Activated CD4-positive, alpha-beta T cell treated with anti-CD3 and anti-CD28 coated beads for 1 hour (primary cell): ENCODE results near the gene DPH5.
"Not testable (repeated sequence)": the region's sequence is repeated elsewhere in the genome, so short reads cannot be mapped to it uniquely, and the experiment has no call there.

Source experiments
- DNase-seq: peaks from one replicate; pipeline ENCODE4 v3.0.0-alpha.2; 2020

Gene DPH5

DNA sequence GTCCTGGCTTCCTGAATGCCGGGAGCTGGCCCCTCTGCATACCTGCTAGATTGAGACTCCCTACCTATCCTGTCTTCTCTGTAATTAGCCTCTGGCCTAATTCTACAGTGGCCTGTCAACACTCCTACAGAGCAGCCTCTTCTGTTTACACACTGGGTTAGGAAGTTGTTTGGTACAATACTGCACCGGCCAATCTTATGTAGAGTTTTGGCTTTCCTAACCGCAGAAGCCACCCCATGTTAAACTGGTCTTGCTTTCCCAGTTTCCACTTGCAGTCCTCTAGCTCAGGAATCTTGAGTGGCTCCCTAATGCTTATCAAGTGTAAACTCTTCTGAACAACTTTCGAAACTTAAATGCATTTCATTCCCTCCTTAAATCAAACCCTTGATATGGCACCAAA, 42.8 kb downstream of the DPH5 start:
- no peak for DNase-seq

GRCh38 chr1:100979631-100980030, 46.0 kb downstream of the DPH5 start:
- DNase-seq = no peak

DNA sequence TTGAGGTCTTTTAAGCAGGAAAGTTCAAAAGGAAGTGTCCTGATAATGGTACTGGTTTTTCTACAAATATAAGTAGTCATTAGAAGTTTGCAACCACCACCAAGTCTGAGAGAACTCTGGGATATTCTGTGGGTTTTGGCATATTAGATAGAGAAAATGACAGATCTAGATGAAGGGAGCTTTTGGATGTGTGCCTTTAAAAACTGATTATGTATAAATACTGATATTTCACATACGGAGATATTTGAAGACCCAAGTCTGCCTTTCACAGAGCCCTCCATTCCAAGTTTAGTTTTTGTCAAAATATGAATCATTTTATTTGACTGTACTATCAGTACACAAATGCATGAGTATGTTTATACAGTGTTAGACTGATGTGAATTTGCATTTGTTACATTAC, 48.6 kb downstream of the DPH5 start:
- DNase-seq = no peak

GRCh38 chr1:100972185-100972584, 53.4 kb downstream of the DPH5 start:
- no peak for DNase-seq

GRCh38 chr1:100971021-100971420, 54.6 kb downstream of the DPH5 start:
- no peak for DNase-seq

DNA sequence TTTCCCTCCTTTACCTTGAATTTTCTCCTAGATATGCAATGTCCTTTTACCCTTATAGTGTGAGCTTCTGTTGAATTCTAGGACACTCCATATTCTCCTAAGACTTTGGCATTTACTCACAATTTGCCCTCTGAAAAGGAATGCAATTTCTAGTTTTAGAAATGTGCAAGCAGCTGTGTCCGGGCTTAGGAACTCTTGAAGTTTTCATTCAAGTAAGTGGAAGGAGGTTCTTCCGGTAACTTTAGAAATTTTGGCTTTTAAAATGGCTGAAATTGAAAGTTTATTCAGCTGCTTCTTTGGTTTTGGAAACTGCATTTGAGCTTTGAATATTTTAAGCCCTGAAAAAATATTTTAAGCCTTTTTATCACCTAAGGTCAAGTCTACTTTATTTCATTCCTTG, 56.3 kb downstream of the DPH5 start:
- no peak for DNase-seq

DNA sequence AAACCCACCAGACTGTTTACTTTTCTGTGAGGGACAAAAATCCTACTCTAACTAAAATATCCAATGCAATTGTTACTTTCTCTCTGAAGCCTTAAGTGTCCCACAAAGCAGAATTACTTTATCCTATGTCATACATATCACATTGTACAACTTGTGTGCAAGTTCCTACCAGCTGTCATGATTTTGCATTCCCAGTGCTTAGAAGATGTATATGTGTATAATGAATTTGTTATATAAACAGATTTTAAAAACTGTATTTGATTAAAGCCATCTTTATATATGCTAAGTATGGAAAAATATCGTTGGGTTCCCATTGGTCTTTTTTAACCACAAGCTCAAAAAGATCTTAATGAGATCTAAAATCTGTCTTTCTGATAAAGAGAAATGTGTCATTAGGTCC, 57.0 kb downstream of the DPH5 start:
- no peak for DNase-seq

DNA sequence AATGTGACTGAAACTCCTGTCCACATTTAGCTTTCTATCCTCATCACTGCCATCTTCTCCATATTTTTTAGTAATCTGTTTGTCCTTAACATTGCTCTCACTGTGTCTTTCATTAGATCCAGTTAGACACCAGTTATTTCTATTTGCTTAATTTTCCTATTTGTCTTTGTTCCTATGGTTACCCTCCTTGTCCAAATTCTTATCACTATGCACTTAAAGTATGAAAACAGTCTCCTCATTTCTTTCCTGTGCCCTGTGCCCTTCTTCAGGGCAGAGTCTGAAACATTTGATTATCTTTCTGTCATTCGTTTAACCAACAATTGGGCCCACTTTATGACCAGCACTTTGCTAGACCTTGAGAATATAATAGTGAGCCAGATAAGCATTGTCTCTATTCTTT, 65.5 kb downstream of the DPH5 start:
- DNase-seq = no peak

DNA sequence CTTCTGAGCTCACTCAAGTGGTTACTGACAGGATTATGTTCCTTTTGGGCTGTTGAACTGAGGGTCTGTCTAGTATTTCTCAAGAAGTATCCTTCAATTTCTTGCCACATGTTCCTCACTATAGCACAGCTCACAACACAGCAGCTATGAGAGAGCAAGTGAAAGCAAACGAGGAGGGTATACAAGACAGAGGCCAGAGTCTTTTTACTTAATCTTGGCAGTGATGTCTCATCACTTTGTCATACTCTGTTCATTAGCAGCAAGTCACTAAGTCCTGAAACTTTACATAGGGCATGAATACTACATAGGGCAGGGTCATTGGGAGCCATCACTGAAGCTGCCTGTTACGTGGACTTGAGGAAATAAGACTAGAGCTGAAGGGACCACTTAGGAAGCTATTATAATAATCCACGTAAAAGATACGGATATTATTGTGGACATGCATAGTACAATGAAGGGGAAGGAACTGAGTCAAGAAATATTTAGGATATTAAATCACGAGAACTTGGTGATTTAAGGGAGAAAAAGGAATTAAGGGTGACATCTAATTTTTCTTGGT, 66.0 kb downstream of the DPH5 start:
- no peak for DNase-seq

DNA sequence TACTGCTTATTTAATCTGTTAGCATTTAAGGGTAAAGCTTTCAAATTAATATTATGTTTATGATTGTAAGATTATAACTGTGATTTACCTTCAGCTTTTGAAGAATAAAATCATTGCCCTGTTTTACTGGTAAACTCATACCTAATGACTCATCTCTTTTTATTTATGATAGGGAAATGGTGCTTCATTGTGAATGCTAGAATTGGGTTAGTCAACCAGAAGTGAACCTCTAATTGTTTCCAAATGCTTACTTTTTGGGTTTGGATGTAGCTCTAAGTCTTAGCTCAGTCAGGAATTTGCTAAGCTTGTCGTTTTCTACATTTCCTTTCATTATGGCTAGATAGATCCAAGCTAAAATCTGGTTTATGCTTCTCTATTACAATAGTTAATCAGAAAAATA, 70.3 kb downstream of the DPH5 start:
- DNase-seq = no peak

- no peak for DNase-seq
These were observed 71.4 kb downstream of the DPH5 start for GRCh38 chr1:100953960-100954730.

GRCh38 chr1:100952970-100953369, 72.6 kb downstream of the DPH5 start:
- DNase-seq = not testable (repeated sequence)

DNA sequence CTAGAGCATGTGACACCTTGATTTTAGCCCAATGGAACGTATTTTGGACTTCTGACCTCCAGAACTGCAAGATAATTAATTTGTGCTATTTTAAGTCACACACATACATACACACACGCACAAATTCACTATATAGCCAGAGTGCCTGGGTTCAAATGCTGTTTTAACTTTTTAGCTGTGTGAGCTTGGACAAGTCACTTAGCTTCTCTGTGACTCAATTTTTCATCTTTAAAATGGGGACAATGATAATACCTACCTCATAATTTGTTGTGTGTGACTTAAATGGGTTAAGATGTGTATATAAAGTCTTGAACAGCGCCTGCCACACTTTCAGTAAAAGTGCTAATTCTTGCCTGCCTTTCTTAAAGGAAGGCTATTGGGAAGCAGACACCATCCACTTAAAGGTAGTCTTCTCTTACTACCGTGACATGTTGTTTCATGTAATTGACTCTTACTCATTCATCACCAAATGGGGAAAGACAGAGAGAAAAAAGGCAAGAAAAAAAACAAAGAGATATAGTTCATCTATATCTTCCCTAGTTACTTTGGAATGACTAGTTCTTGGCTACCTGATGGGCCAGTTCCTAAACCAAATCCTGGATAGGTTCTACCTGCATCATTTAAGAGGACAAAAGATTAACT, 73.4 kb downstream of the DPH5 start:
- DNase-seq = no peak

DNA sequence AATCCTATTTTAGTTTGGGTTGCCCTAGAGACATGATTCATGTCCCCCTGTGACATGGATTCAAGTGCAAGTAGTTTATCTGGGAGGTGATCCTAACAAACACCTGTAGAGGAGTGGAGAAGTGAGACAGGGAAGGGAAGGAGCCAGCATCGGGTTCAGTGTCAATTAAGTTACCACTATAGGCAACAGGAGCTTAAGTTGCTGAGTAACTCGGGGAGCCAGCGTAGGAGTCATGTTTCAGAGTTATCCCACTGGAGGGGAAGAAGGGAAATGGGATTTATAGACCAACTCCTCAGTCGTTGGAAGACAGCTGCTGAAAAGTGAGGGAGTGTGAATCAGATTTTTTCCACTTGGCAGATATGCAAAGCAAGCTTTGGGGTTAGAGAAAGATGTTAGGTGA, 74.8 kb downstream of the DPH5 start:
- DNase-seq = no peak

GRCh38 chr1:100950337-100950736, 75.2 kb downstream of the DPH5 start:
- no peak for DNase-seq

GRCh38 chr1:100949515-100950158, 75.9 kb downstream of the DPH5 start:
- peak; percentile 42 for DNase-seq

GRCh38 chr1:100948721-100949405, 76.7 kb downstream of the DPH5 start:
- DNase-seq = not testable (repeated sequence)

GRCh38 chr1:100947816-100948215, 77.8 kb downstream of the DPH5 start:
- DNase-seq = not testable (repeated sequence)

- not testable (repeated sequence) for DNase-seq
These were observed 79.5 kb downstream of the DPH5 start for GRCh38 chr1:100946064-100946463.

DNA sequence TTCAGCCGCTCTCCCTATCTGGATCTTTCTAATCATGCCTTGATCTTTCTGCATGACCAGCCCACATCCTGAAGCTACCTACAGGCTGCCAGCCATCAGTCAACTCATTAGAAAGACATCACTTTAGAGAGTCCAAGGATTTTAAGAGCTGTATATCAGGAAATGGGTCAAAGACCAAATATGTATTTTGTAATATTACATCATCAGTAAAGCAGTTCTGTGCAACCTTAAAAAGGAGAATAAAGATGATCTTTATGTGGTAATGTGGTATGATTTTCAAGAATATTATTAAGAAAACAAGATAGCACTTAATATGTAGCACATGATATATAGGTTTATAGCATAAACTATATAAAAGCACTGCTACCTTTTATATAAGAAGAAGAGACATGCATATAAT, 82.1 kb downstream of the DPH5 start:
- no peak for DNase-seq

- no peak for DNase-seq
These were observed 83.1 kb downstream of the DPH5 start for GRCh38 chr1:100942304-100943046.

- no peak for DNase-seq
These were observed 83.9 kb downstream of the DPH5 start for GRCh38 chr1:100941580-100942216.
